ENCODE measurements around the gene IRX5. TPM values are rescaled to one million over a fixed set of nuclear protein-coding genes. Genes with fewer than 3 reads are reported as not detected.
A peak's percentile ranks its signal among the peaks of the same experiment; 100 is the strongest.

The IRX5 gene
- total RNA-seq, 1 experiment from 2014 or later = 27.7 TPM

- H3K27ac Mint-ChIP-seq (ENCODE audit: unreplicated experiment) = peak overlapping the region; percentile 89
- H3K27me3 ChIP-seq (replicated peaks; ENCODE audit: control insufficient read depth, insufficient read depth, low read length) = no peaks in the 10 kb centered on the region
Observed at GRCh38 chr16:54931120-54932014, 702 bp downstream of the IRX5 start.

GRCh38 chr16:54932021-54932660 is 1.5 kb downstream of the IRX5 start:
- no peaks in the 10 kb centered on the region for H3K27me3 ChIP-seq (replicated peaks; ENCODE audit: control insufficient read depth, insufficient read depth, low read length)
- H3K36me3 ChIP-seq (ENCODE audit: control insufficient read depth, insufficient read depth, low read length) = peaks cover 2% of the 10 kb centered on the region; the same call in 1 of the 2 replicates
- no TSS peak for BruUV-seq (replicated peaks)
- H3K4me1 ChIP-seq = peaks cover 10% of the 10 kb centered on the region
- Mint-ChIP-seq H3K27ac (ENCODE audit: unreplicated experiment) (peak overlapping the region; percentile 34), H3K4me1 (ENCODE audit: low read depth, unreplicated experiment) (peaks cover 10% of the 10 kb centered on the region), H3K27me3 (ENCODE audit: insufficient read depth, unreplicated experiment) (no peaks in the 10 kb centered on the region), H3K4me3 (ENCODE audit: unreplicated experiment) (peak overlapping the region; percentile 96), H3K9me3 (ENCODE audit: unreplicated experiment) (no peaks in the 10 kb centered on the region), H3K36me3 (ENCODE audit: insufficient read depth, unreplicated experiment) (peaks cover 81% of the 10 kb centered on the region)
- TF ChIP-seq, protein P1, sequence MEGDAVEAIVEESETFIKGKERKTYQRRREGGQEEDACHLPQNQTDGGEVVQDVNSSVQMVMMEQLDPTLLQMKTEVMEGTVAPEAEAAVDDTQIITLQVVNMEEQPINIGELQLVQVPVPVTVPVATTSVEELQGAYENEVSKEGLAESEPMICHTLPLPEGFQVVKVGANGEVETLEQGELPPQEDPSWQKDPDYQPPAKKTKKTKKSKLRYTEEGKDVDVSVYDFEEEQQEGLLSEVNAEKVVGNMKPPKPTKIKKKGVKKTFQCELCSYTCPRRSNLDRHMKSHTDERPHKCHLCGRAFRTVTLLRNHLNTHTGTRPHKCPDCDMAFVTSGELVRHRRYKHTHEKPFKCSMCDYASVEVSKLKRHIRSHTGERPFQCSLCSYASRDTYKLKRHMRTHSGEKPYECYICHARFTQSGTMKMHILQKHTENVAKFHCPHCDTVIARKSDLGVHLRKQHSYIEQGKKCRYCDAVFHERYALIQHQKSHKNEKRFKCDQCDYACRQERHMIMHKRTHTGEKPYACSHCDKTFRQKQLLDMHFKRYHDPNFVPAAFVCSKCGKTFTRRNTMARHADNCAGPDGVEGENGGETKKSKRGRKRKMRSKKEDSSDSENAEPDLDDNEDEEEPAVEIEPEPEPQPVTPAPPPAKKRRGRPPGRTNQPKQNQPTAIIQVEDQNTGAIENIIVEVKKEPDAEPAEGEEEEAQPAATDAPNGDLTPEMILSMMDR (IDR thresholded peaks at IDR 0.05; ENCODE audit: insufficient read depth in 1 of 2, low read depth in 1 of 2, low read length in 1 of 2, severe bottlenecking in 1 of 2, unreplicated experiment in 1 of 2) = no peak
- ChIA-PET POLR2A (interaction anchor here (1.7 kb wide), 1 partner anchor 1156 kb away, joined by 5 read pairs; no protein-coding TSS in a partner anchor), CTCF (interaction anchor here (1.4 kb wide), 1 partner anchor 25 kb away, joined by 5 read pairs; no protein-coding TSS in a partner anchor)
- H3K9me3 ChIP-seq = no peaks in the 10 kb centered on the region
- intact Hi-C loops (cut with micrococcal nuclease; ENCODE audit: unreplicated experiment) = loop anchor here (10.0 kb wide), 1 partner anchor 443 kb away; no protein-coding TSS in a partner anchor
- peak in 1 of 2 experiments; percentile 39 for DNase-seq
- H3K4me3 ChIP-seq (ENCODE audit: low read depth, low read length) = peak overlapping the region; percentile 68

More at GRCh38 chr16:54931120-54932014, 702 bp downstream of the IRX5 start:
- Mint-ChIP-seq H3K27me3 (ENCODE audit: insufficient read depth, unreplicated experiment) (no peaks in the 10 kb centered on the region), H3K4me1 (ENCODE audit: low read depth, unreplicated experiment) (peaks cover 17% of the 10 kb centered on the region), H3K9me3 (ENCODE audit: unreplicated experiment) (no peaks in the 10 kb centered on the region), H3K36me3 (ENCODE audit: insufficient read depth, unreplicated experiment) (peaks cover 73% of the 10 kb centered on the region), H3K4me3 (ENCODE audit: unreplicated experiment) (peak overlapping the region; percentile 96)
- Histone ChIP-seq H3K4me3 (ENCODE audit: low read depth, low read length) (peak overlapping the region; percentile 68), H3K4me1 (peaks cover 18% of the 10 kb centered on the region), H3K9me3 (no peaks in the 10 kb centered on the region), H3K36me3 (ENCODE audit: control insufficient read depth, insufficient read depth, low read length) (peaks cover 2% of the 10 kb centered on the region; the same call in 1 of the 2 replicates)
- TF ChIP-seq, protein P1 (IDR thresholded peaks at IDR 0.05; ENCODE audit: insufficient read depth in 1 of 2, low read depth in 1 of 2, low read length in 1 of 2, severe bottlenecking in 1 of 2, unreplicated experiment in 1 of 2) = no peak
- POLR2A ChIA-PET = interaction anchor here (0.6 to 1.7 kb wide), 7 partner anchors 111 to 1155 kb away, joined by 3 to 5 read pairs (median 3); no protein-coding TSS in a partner anchor
- intact Hi-C loops (cut with micrococcal nuclease; ENCODE audit: unreplicated experiment) = loop anchor here (10.0 kb wide), 1 partner anchor 443 kb away; no protein-coding TSS in a partner anchor
- CTCF ChIA-PET = interaction anchor here (0.5 to 1.4 kb wide), 5 partner anchors 26 to 469 kb away, joined by 3 to 6 read pairs (median 4); no protein-coding TSS in a partner anchor
- DNase-seq = peak in 1 of 2 experiments; percentile 60
- TSS peak; percentile 22 for BruUV-seq (replicated peaks)

DNA sequence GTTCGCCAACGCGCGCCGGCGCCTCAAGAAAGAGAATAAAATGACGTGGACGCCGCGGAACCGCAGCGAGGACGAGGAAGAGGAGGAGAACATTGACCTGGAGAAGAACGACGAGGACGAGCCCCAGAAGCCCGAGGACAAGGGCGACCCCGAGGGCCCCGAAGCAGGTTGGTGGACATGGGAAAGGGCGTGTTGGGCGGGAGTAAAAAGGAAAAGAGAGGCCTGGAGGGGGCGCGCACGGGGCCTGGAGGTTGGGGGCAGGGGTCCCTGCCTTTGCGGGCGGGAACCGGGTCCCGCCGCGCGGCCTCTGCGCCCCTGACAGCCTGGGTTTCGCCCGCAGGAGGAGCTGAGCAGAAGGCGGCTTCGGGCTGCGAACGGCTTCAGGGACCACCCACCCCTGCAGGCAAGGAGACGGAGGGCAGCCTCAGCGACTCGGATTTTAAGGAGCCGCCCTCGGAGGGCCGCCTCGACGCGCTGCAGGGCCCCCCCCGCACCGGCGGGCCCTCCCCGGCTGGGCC is 2.1 kb downstream of the IRX5 start:
- H3K27ac Mint-ChIP-seq (ENCODE audit: unreplicated experiment) = peak overlapping the region; percentile 34
- intact Hi-C loops (cut with micrococcal nuclease; ENCODE audit: unreplicated experiment) = loop anchor here (10.0 kb wide), 1 partner anchor 442 kb away; no protein-coding TSS in a partner anchor
- peaks cover 80% of the 10 kb centered on the region for H3K36me3 Mint-ChIP-seq (ENCODE audit: insufficient read depth, unreplicated experiment)
- peak in 1 of 2 experiments; percentile 46 for DNase-seq
- H3K9me3 Mint-ChIP-seq (ENCODE audit: unreplicated experiment) = no peaks in the 10 kb centered on the region
- H3K4me1 Mint-ChIP-seq (ENCODE audit: low read depth, unreplicated experiment) = peaks cover 6% of the 10 kb centered on the region
- peak overlapping the region; percentile 68 for H3K4me3 ChIP-seq (ENCODE audit: low read depth, low read length)
- H3K27me3 ChIP-seq (replicated peaks; ENCODE audit: control insufficient read depth, insufficient read depth, low read length) = no peaks in the 10 kb centered on the region
- peaks cover 5% of the 10 kb centered on the region; the same call in 1 of the 2 replicates for H3K4me1 ChIP-seq
- no peaks in the 10 kb centered on the region for H3K27me3 Mint-ChIP-seq (ENCODE audit: insufficient read depth, unreplicated experiment)
- TF ChIP-seq, protein P1 (IDR thresholded peaks at IDR 0.05; ENCODE audit: insufficient read depth in 1 of 2, low read depth in 1 of 2, low read length in 1 of 2, severe bottlenecking in 1 of 2, unreplicated experiment in 1 of 2) = peak in 1 of 2 experiments; percentile 20
- POLR2A ChIA-PET = no interaction called here
- no peaks in the 10 kb centered on the region for H3K9me3 ChIP-seq
- peak overlapping the region; percentile 96 for H3K4me3 Mint-ChIP-seq (ENCODE audit: unreplicated experiment)
- BruUV-seq (replicated peaks) = no TSS peak
- CTCF ChIA-PET = no interaction called here
- H3K36me3 ChIP-seq (ENCODE audit: control insufficient read depth, insufficient read depth, low read length) = peaks cover 2% of the 10 kb centered on the region; the same call in 1 of the 2 replicates
